Esophagus muscularis mucosa (tissue), 4 donors: Measurements from ENCODE around the gene MARVELD2.

ENCODE experiments used
- EP300 ChIP-seq: sonication (generic); formaldehyde crosslinking; IDR thresholded peaks from one replicate; pipeline ENCODE4 v1.6.1; 2017; ENCODE audit warnings: antibody characterized with exemption
- POLR2A ChIP-seq: fragments of 450-650 bp; IDR thresholded peaks from one replicate; pipeline ENCODE4 v1.6.1; 2017; ENCODE audit warnings: antibody characterized with exemption, moderate library complexity, mild to moderate bottlenecking, low read depth
- POLR2AphosphoS5 ChIP-seq, 2 donors: sonication (generic); formaldehyde crosslinking; IDR thresholded peaks; one replicate each; pipeline ENCODE4 v1.6.1; 2017; ENCODE audit warnings: antibody characterized with exemption in 2 of 2
- TF ChIP-seq, protein P1 (sequence below), 3 experiments: fragments of 200-600 bp in 2 of 3; fragments of 450-650 bp in 1 of 3; sonication (generic) in 2 of 3; IDR thresholded peaks; one replicate each; pipeline ENCODE4 v1.5.1; 2017 to 2019; ENCODE audit warnings: antibody characterized with exemption in 3 of 3, mild to moderate bottlenecking in 2 of 3, moderate library complexity in 1 of 3

DNA sequence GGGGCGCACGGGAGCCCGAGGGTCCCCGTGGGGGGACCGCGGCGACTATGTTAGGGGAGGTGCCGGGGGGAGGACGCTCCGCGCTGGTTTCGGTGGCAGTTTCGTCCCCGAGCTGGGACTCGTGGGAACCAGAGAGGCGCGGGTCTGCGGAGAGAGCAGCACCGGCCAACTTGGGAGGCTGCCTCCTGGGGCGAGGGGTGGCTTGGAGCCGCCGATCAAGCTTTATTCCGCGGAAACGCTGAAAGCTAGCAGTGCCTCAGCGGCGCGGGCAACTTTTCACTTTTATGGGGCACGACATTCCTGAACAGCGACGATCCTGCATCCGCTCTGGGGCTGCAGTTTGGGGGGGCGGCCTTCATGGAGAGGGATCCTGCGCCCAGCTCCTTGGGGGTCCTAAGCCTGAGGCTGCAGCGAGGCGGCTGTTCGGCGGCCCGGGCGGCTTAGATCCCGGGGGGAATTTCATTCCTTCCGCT is 78.0 kb downstream of the MARVELD2 start:
- no peak for TF ChIP-seq POLR2A
- TF ChIP-seq, protein P1, sequence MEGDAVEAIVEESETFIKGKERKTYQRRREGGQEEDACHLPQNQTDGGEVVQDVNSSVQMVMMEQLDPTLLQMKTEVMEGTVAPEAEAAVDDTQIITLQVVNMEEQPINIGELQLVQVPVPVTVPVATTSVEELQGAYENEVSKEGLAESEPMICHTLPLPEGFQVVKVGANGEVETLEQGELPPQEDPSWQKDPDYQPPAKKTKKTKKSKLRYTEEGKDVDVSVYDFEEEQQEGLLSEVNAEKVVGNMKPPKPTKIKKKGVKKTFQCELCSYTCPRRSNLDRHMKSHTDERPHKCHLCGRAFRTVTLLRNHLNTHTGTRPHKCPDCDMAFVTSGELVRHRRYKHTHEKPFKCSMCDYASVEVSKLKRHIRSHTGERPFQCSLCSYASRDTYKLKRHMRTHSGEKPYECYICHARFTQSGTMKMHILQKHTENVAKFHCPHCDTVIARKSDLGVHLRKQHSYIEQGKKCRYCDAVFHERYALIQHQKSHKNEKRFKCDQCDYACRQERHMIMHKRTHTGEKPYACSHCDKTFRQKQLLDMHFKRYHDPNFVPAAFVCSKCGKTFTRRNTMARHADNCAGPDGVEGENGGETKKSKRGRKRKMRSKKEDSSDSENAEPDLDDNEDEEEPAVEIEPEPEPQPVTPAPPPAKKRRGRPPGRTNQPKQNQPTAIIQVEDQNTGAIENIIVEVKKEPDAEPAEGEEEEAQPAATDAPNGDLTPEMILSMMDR (IDR thresholded peaks at IDR 0.05), result no peak
- no peak for TF ChIP-seq POLR2AphosphoS5 (IDR thresholded peaks at IDR 0.05)
- TF ChIP-seq EP300, result no peak
